ENCODE data around the gene STX3. TPM values are rescaled to one million over a fixed set of nuclear protein-coding genes. Genes with fewer than 3 reads are reported as not detected.

The STX3 gene
- total RNA-seq, 1 donor from 2014 or later, result 8.4 TPM

DNA sequence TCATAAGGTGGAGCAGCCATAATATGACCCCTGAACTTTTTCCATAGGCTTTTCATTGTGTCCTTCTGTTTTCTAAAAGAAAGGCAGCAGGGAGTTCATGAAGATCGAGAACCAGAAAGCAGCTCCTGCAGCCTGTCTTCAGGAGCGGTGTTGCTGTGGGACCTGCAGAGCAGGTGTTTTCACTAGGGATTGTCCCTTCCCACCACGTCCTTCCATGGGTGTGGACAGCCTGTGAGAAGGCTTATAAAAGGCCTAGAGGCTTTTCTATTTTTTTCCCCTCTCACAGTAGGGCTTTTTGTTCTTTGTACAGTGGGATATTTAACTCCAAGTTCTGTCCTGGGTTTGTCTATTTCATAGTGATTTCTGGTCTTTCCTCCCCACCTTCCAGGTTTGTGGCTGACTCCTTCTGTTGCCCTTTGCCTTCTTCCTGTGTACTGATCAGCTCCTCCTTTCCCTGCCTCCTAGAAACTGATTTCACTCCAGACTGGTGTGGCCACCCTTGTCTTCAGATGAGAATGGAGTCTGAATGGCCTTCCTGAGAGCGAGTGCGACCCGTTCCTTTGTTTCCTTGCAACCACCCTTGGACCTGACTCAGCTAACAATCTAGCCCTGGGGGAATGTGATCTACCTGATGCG is 45.3 kb downstream of the STX3 start:
- intact Hi-C loops (cut with micrococcal nuclease), result no loop called here

DNA sequence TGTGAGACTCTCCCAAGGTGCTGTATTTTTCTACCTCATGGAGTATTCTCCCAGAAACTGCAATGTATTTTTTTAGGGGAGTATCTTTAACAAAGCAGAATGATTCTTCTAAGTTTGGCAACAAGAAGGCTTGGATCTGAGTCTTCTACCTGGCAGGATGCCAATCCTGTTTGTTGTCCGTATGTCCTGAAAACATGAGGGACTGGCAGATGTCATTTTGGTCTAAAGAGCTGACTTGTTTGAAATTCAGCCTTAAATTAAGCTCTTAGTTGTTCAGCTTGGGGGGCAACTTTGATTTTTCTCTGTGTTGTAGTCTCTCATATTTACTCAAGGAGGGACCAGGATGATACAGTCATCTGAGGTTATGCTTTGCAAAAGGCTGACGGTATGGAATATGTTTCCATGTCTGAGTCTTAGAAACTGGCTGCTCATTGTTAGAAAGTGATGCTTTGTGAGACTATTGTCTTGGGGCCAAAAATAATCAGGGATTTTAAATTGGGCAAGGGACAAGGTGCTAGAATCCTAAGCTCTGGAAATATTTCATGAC is 46.1 kb downstream of the STX3 start:
- TF ChIP-seq, protein P1, sequence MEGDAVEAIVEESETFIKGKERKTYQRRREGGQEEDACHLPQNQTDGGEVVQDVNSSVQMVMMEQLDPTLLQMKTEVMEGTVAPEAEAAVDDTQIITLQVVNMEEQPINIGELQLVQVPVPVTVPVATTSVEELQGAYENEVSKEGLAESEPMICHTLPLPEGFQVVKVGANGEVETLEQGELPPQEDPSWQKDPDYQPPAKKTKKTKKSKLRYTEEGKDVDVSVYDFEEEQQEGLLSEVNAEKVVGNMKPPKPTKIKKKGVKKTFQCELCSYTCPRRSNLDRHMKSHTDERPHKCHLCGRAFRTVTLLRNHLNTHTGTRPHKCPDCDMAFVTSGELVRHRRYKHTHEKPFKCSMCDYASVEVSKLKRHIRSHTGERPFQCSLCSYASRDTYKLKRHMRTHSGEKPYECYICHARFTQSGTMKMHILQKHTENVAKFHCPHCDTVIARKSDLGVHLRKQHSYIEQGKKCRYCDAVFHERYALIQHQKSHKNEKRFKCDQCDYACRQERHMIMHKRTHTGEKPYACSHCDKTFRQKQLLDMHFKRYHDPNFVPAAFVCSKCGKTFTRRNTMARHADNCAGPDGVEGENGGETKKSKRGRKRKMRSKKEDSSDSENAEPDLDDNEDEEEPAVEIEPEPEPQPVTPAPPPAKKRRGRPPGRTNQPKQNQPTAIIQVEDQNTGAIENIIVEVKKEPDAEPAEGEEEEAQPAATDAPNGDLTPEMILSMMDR (IDR thresholded peaks at IDR 0.05; ENCODE audit: borderline replicate concordance), result no peak
- Histone ChIP-seq H3K4me1 (peaks cover 19% of the 10 kb centered on the region), H3K9me3 (replicated peaks) (no peaks in the 10 kb centered on the region), H3K36me3 (peaks cover 59% of the 10 kb centered on the region), H3K27me3 (ENCODE audit: low read depth) (no peaks in the 10 kb centered on the region), H3K4me3 (no peak overlapping the region), H3K27ac (replicated peaks) (peak overlapping the region; percentile 74)
- intact Hi-C loops (cut with micrococcal nuclease), result no loop called here
- DNase-seq, result no peak

More for the DNA sequence above, 45.3 kb downstream of the STX3 start:
- peaks cover 61% of the 10 kb centered on the region for H3K36me3 ChIP-seq
- no peak overlapping the region for H3K4me3 ChIP-seq
- H3K27ac ChIP-seq (replicated peaks), result peak overlapping the region; percentile 74
- H3K27me3 ChIP-seq (ENCODE audit: low read depth), result no peaks in the 10 kb centered on the region
- H3K9me3 ChIP-seq (replicated peaks), result no peaks in the 10 kb centered on the region
- no peak for DNase-seq
- TF ChIP-seq, protein P1 (IDR thresholded peaks at IDR 0.05; ENCODE audit: borderline replicate concordance), result no peak
- H3K4me1 ChIP-seq, result peaks cover 19% of the 10 kb centered on the region

- TF ChIP-seq, protein P1 (IDR thresholded peaks at IDR 0.05; ENCODE audit: borderline replicate concordance), result no peak
- no peak overlapping the region for H3K4me3 ChIP-seq
- intact Hi-C loops (cut with micrococcal nuclease), result loop anchor here (2.0 kb wide), 1 partner anchor 47 kb away; the partner anchor contains the start of gene STX3
- peaks cover 19% of the 10 kb centered on the region for H3K4me1 ChIP-seq
- DNase-seq, result no peak
- H3K36me3 ChIP-seq, result peaks cover 60% of the 10 kb centered on the region
- H3K27me3 ChIP-seq (ENCODE audit: low read depth), result no peaks in the 10 kb centered on the region
- H3K27ac ChIP-seq (replicated peaks), result peak overlapping the region; percentile 74
- H3K9me3 ChIP-seq (replicated peaks), result no peaks in the 10 kb centered on the region
These were observed 46.9 kb downstream of the STX3 start for GRCh38 chr11:59801981-59802638.

GRCh38 chr11:59802639-59803176 is 47.5 kb downstream of the STX3 start:
- H3K9me3 ChIP-seq (replicated peaks), result no peaks in the 10 kb centered on the region
- H3K27me3 ChIP-seq (ENCODE audit: low read depth), result no peaks in the 10 kb centered on the region
- H3K27ac ChIP-seq (replicated peaks), result peak overlapping the region; percentile 74
- intact Hi-C loops (cut with micrococcal nuclease), result loop anchor here (2.0 kb wide), 1 partner anchor 48 kb away; the partner anchor contains the start of gene STX3
- DNase-seq, result no peak
- peaks cover 19% of the 10 kb centered on the region for H3K4me1 ChIP-seq
- no peak overlapping the region for H3K4me3 ChIP-seq
- peaks cover 54% of the 10 kb centered on the region for H3K36me3 ChIP-seq
- TF ChIP-seq, protein P1 (IDR thresholded peaks at IDR 0.05; ENCODE audit: borderline replicate concordance), result peak; percentile 80

- H3K27me3 ChIP-seq (ENCODE audit: low read depth), result no peaks in the 10 kb centered on the region
- peak overlapping the region; percentile 7 for H3K27ac ChIP-seq (replicated peaks)
- intact Hi-C loops (cut with micrococcal nuclease), result no loop called here
- H3K4me3 ChIP-seq, result no peak overlapping the region
- no peaks in the 10 kb centered on the region for H3K9me3 ChIP-seq (replicated peaks)
- TF ChIP-seq, protein P1 (IDR thresholded peaks at IDR 0.05; ENCODE audit: borderline replicate concordance), result no peak
- H3K36me3 ChIP-seq, result peaks cover 55% of the 10 kb centered on the region
- peaks cover 19% of the 10 kb centered on the region for H3K4me1 ChIP-seq
- DNase-seq, result no peak
These were observed 48.9 kb downstream of the STX3 start for GRCh38 chr11:59804061-59804460.

Measured in left ventricle myocardium inferior (tissue), 1 donor.